ENCODE data around the gene CIAO1.
A peak's percentile ranks its signal among the peaks of the same experiment; 100 is the strongest.

CIAO1 gene

GRCh38 chr2:96241227-96241626 lies 24.8 kb upstream of the CIAO1 start:
- no peaks in the 10 kb centered on the region for H3K4me1 ChIP-seq
- no peaks in the 10 kb centered on the region for H3K9me3 ChIP-seq
- no peaks in the 10 kb centered on the region for H3K36me3 ChIP-seq (replicated peaks)
- no peaks in the 10 kb centered on the region for H3K27me3 ChIP-seq (ENCODE audit: low read depth)
- in situ Hi-C loops (cut with MboI; ENCODE audit: low sequenced_read_pairs), result no loop called here
- no peak overlapping the region for H3K4me3 ChIP-seq
- DNase-seq (ENCODE audit: low spot score in 2 of 2), result no peak

- no peak for DNase-seq (ENCODE audit: low spot score in 2 of 2)
- no peaks in the 10 kb centered on the region for H3K27me3 ChIP-seq (ENCODE audit: low read depth)
- H3K9me3 ChIP-seq, result no peaks in the 10 kb centered on the region
- H3K36me3 ChIP-seq (replicated peaks), result no peaks in the 10 kb centered on the region
- H3K4me1 ChIP-seq, result no peaks in the 10 kb centered on the region
- H3K4me3 ChIP-seq, result no peak overlapping the region
- in situ Hi-C loops (cut with MboI; ENCODE audit: low sequenced_read_pairs), result no loop called here
These were observed 24.0 kb upstream of the CIAO1 start for GRCh38 chr2:96241900-96242611.

- H3K9me3 ChIP-seq, result no peaks in the 10 kb centered on the region
- no peak overlapping the region for H3K4me3 ChIP-seq
- no peaks in the 10 kb centered on the region for H3K4me1 ChIP-seq
- H3K27me3 ChIP-seq (ENCODE audit: low read depth), result no peaks in the 10 kb centered on the region
- DNase-seq (ENCODE audit: low spot score in 2 of 2), result no peak
- in situ Hi-C loops (cut with MboI; ENCODE audit: low sequenced_read_pairs), result no loop called here
- no peaks in the 10 kb centered on the region for H3K36me3 ChIP-seq (replicated peaks)
These were observed 22.2 kb upstream of the CIAO1 start for GRCh38 chr2:96243843-96244242.

- DNase-seq (ENCODE audit: low spot score in 2 of 2), result no peak
- Histone ChIP-seq H3K9me3 (no peaks in the 10 kb centered on the region), H3K36me3 (replicated peaks) (no peaks in the 10 kb centered on the region; the same call in 1 of the 2 replicates), H3K4me3 (no peak overlapping the region), H3K27me3 (ENCODE audit: low read depth) (no peaks in the 10 kb centered on the region), H3K4me1 (no peaks in the 10 kb centered on the region)
- in situ Hi-C loops (cut with MboI; ENCODE audit: low sequenced_read_pairs), result no loop called here
These were observed 20.2 kb upstream of the CIAO1 start for GRCh38 chr2:96245609-96246390.

- in situ Hi-C loops (cut with MboI; ENCODE audit: low sequenced_read_pairs), result no loop called here
- H3K27me3 ChIP-seq (ENCODE audit: low read depth), result no peaks in the 10 kb centered on the region
These were observed 19.0 kb upstream of the CIAO1 start for GRCh38 chr2:96247009-96247408.

GRCh38 chr2:96247896-96248295 lies 18.1 kb upstream of the CIAO1 start:
- Histone ChIP-seq H3K4me3 (no peak overlapping the region), H3K9me3 (no peaks in the 10 kb centered on the region), H3K27me3 (ENCODE audit: low read depth) (no peaks in the 10 kb centered on the region), H3K36me3 (replicated peaks) (peaks cover 13% of the 10 kb centered on the region), H3K4me1 (no peaks in the 10 kb centered on the region)
- in situ Hi-C loops (cut with MboI; ENCODE audit: low sequenced_read_pairs), result no loop called here
- DNase-seq (ENCODE audit: low spot score in 2 of 2), result no peak

More at GRCh38 chr2:96247009-96247408, 19.0 kb upstream of the CIAO1 start:
- Histone ChIP-seq H3K4me3 (no peak overlapping the region), H3K9me3 (no peaks in the 10 kb centered on the region), H3K4me1 (no peaks in the 10 kb centered on the region), H3K36me3 (replicated peaks) (peaks cover 5% of the 10 kb centered on the region)
- no peak for DNase-seq (ENCODE audit: low spot score in 2 of 2)

GRCh38 chr2:96248624-96249023 lies 17.4 kb upstream of the CIAO1 start:
- peaks cover 18% of the 10 kb centered on the region for H3K36me3 ChIP-seq (replicated peaks)
- no peaks in the 10 kb centered on the region for H3K9me3 ChIP-seq
- in situ Hi-C loops (cut with MboI; ENCODE audit: low sequenced_read_pairs), result no loop called here
- H3K27me3 ChIP-seq (ENCODE audit: low read depth), result no peaks in the 10 kb centered on the region
- no peak for DNase-seq (ENCODE audit: low spot score in 2 of 2)
- H3K4me3 ChIP-seq, result no peak overlapping the region
- H3K4me1 ChIP-seq, result no peaks in the 10 kb centered on the region

GRCh38 chr2:96249654-96250053 lies 16.4 kb upstream of the CIAO1 start:
- in situ Hi-C loops (cut with MboI; ENCODE audit: low sequenced_read_pairs), result no loop called here
- H3K36me3 ChIP-seq (replicated peaks), result peaks cover 18% of the 10 kb centered on the region
- no peaks in the 10 kb centered on the region for H3K9me3 ChIP-seq
- no peak for DNase-seq (ENCODE audit: low spot score in 2 of 2)
- H3K4me1 ChIP-seq, result no peaks in the 10 kb centered on the region
- no peak overlapping the region for H3K4me3 ChIP-seq
- no peaks in the 10 kb centered on the region for H3K27me3 ChIP-seq (ENCODE audit: low read depth)

GRCh38 chr2:96250188-96250587 lies 15.8 kb upstream of the CIAO1 start:
- no peaks in the 10 kb centered on the region for H3K9me3 ChIP-seq
- peaks cover 20% of the 10 kb centered on the region for H3K36me3 ChIP-seq (replicated peaks)
- DNase-seq (ENCODE audit: low spot score in 2 of 2), result no peak
- H3K4me3 ChIP-seq, result no peak overlapping the region
- in situ Hi-C loops (cut with MboI; ENCODE audit: low sequenced_read_pairs), result no loop called here
- no peaks in the 10 kb centered on the region for H3K4me1 ChIP-seq
- H3K27me3 ChIP-seq (ENCODE audit: low read depth), result no peaks in the 10 kb centered on the region

GRCh38 chr2:96251721-96252292 lies 14.2 kb upstream of the CIAO1 start:
- no peaks in the 10 kb centered on the region for H3K27me3 ChIP-seq (ENCODE audit: low read depth)
- peaks cover 27% of the 10 kb centered on the region for H3K36me3 ChIP-seq (replicated peaks)
- no peak overlapping the region for H3K4me3 ChIP-seq
- H3K9me3 ChIP-seq, result no peaks in the 10 kb centered on the region
- peak in 1 of 2 experiments; percentile 62 for DNase-seq (ENCODE audit: low spot score in 2 of 2)
- in situ Hi-C loops (cut with MboI; ENCODE audit: low sequenced_read_pairs), result no loop called here
- H3K4me1 ChIP-seq, result no peaks in the 10 kb centered on the region

- Histone ChIP-seq H3K27me3 (ENCODE audit: low read depth) (no peaks in the 10 kb centered on the region), H3K4me1 (no peaks in the 10 kb centered on the region), H3K4me3 (no peak overlapping the region), H3K36me3 (replicated peaks) (peaks cover 27% of the 10 kb centered on the region), H3K9me3 (no peaks in the 10 kb centered on the region)
- in situ Hi-C loops (cut with MboI; ENCODE audit: low sequenced_read_pairs), result no loop called here
- no peak for DNase-seq (ENCODE audit: low spot score in 2 of 2)
These were observed 13.5 kb upstream of the CIAO1 start for GRCh38 chr2:96252526-96252925.

GRCh38 chr2:96253006-96253405 lies 13.0 kb upstream of the CIAO1 start:
- H3K4me3 ChIP-seq, result no peak overlapping the region
- no peaks in the 10 kb centered on the region for H3K4me1 ChIP-seq
- no peaks in the 10 kb centered on the region for H3K9me3 ChIP-seq
- peaks cover 27% of the 10 kb centered on the region for H3K36me3 ChIP-seq (replicated peaks)
- in situ Hi-C loops (cut with MboI; ENCODE audit: low sequenced_read_pairs), result no loop called here
- no peak for DNase-seq (ENCODE audit: low spot score in 2 of 2)
- H3K27me3 ChIP-seq (ENCODE audit: low read depth), result no peaks in the 10 kb centered on the region

GRCh38 chr2:96254571-96254970 lies 11.5 kb upstream of the CIAO1 start:
- in situ Hi-C loops (cut with MboI; ENCODE audit: low sequenced_read_pairs), result no loop called here
- no peak for DNase-seq (ENCODE audit: low spot score in 2 of 2)
- no peaks in the 10 kb centered on the region for H3K27me3 ChIP-seq (ENCODE audit: low read depth)
- no peaks in the 10 kb centered on the region for H3K4me1 ChIP-seq
- H3K9me3 ChIP-seq, result no peaks in the 10 kb centered on the region
- peaks cover 28% of the 10 kb centered on the region for H3K36me3 ChIP-seq (replicated peaks)
- H3K4me3 ChIP-seq, result no peak overlapping the region

- peaks cover 3% of the 10 kb centered on the region for H3K4me1 ChIP-seq
- no peak overlapping the region for H3K4me3 ChIP-seq
- no peaks in the 10 kb centered on the region for H3K27me3 ChIP-seq (ENCODE audit: low read depth)
- no peak for DNase-seq (ENCODE audit: low spot score in 2 of 2)
- in situ Hi-C loops (cut with MboI; ENCODE audit: low sequenced_read_pairs), result no loop called here
- peaks cover 39% of the 10 kb centered on the region for H3K36me3 ChIP-seq (replicated peaks)
- no peaks in the 10 kb centered on the region for H3K9me3 ChIP-seq
These were observed 9.4 kb upstream of the CIAO1 start for GRCh38 chr2:96256611-96257113.
